PC-3 (cell line): ENCODE data around the gene PRSS48. TPM values are rescaled to one million over a fixed set of nuclear protein-coding genes. Genes with fewer than 3 reads are reported as not detected.

Experiments used
- ATAC-seq: fragments of 200-7000 bp; cut with Tn5 transposase; 2 replicates; pipeline ENCODE4 v1.9.1; 2020; ENCODE audit warnings: mild to moderate bottlenecking, moderate library complexity
- BruUV-seq: library from RNA; stranded (reverse); fragments of 400-500 nt; replicated peaks from 2 replicates; lab custom pipeline; 2021; lab: Mats Ljungman, UMichigan
- CTCF ChIA-PET: fragments of 300-600 bp; sonication (Branson Sonifier 250); formaldehyde crosslinking; loops from one replicate; lab custom pipeline; 2022; ENCODE audit warnings: antibody characterized with exemption; lab: Charles Lee
- POLR2A ChIA-PET: fragments of 300-600 bp; sonication (Branson Sonifier 250); formaldehyde crosslinking; loops from one replicate; lab custom pipeline; 2022; ENCODE audit warnings: antibody characterized with exemption; ENCODE audit not compliant: unreplicated experiment; lab: Charles Lee
- DNase-seq: peaks from one replicate; pipeline ENCODE4 v3.0.0-alpha.2; 2015
- H2AFZ ChIP-seq: fragments of 300-600 bp; sonication (generic); 2 replicates; pipeline ENCODE4 v1.6.0; 2016; ENCODE audit warnings: antibody characterized with exemption, low read length
- H3F3A ChIP-seq: fragments of 300-600 bp; sonication (generic); one replicate; pipeline ENCODE4 v1.6.0; 2017; ENCODE audit warnings: antibody characterized with exemption, low read length, control low read depth, mild to moderate bottlenecking; ENCODE audit not compliant: unreplicated experiment
- H3K27ac ChIP-seq: fragments of 300-600 bp; sonication (generic); 2 replicates; pipeline ENCODE4 v1.5.1; 2016; ENCODE audit warnings: mild to moderate bottlenecking, low read length
- H3K27me3 ChIP-seq: fragments of 300-600 bp; sonication (generic); 2 replicates; pipeline ENCODE4 v1.6.1; 2016; ENCODE audit warnings: low read length, mixed read lengths
- H3K36me3 ChIP-seq: fragments of 300-600 bp; sonication (generic); 2 replicates; pipeline ENCODE4 v1.6.1; 2016; ENCODE audit warnings: low read depth, mixed run types, low read length, mixed read lengths
- H3K4me1 ChIP-seq: fragments of 300-600 bp; sonication (generic); 2 replicates; pipeline ENCODE4 v1.5.1; 2016; ENCODE audit warnings: low read length; ENCODE audit not compliant: insufficient read depth
- H3K4me2 ChIP-seq: fragments of 300-600 bp; sonication (generic); 2 replicates; pipeline ENCODE4 v1.6.0; 2016; ENCODE audit warnings: low read length
- H3K4me3 ChIP-seq: fragments of 300-600 bp; sonication (generic); 2 replicates; pipeline ENCODE4 v1.5.1; 2016; ENCODE audit warnings: mild to moderate bottlenecking, low read length, mixed read lengths
- H3K79me2 ChIP-seq: fragments of 300-600 bp; sonication (generic); 2 replicates; pipeline ENCODE4 v1.6.1; 2017; ENCODE audit warnings: low read length, mixed read lengths
- H3K9ac ChIP-seq: fragments of 300-600 bp; sonication (generic); 2 replicates; pipeline ENCODE4 v1.6.0; 2016; ENCODE audit warnings: mild to moderate bottlenecking, low read length
- H3K9me2 ChIP-seq: fragments of 300-600 bp; sonication (generic); replicated peaks from 2 replicates; pipeline ENCODE4 v1.6.1; 2016; ENCODE audit warnings: mixed run types, low read length, mixed read lengths
- H3K9me3 ChIP-seq: fragments of 300-600 bp; sonication (generic); 2 replicates; pipeline ENCODE4 v1.6.1; 2016; ENCODE audit warnings: low read length, mixed read lengths
- H4K20me1 ChIP-seq: fragments of 300-600 bp; sonication (generic); 2 replicates; pipeline ENCODE4 v1.6.1; 2016; ENCODE audit warnings: low read length, mixed read lengths
- EZH2 ChIP-seq: fragments of 300-600 bp; sonication (generic); IDR thresholded peaks from one replicate; pipeline ENCODE4 v1.6.1; 2017; ENCODE audit warnings: antibody characterized with exemption, mild to moderate bottlenecking, low read length; ENCODE audit not compliant: unreplicated experiment
- EZH2phosphoT487 ChIP-seq: fragments of 300-600 bp; sonication (generic); IDR thresholded peaks from 2 replicates; pipeline ENCODE4 v1.6.1; 2018; ENCODE audit warnings: mild to moderate bottlenecking, antibody characterized with exemption, low read length, borderline replicate concordance
- intact Hi-C: fragments of 100-400 bp; cut with micrococcal nuclease; formaldehyde crosslinking; loops from 2 replicates; pipeline ENCODE4 v1.9.0; 2023
- total RNA-seq: library from RNA; depleted of rRNA; stranded (reverse); fragments of >200 nt; gene quantifications from 2 replicates; pipeline ENCODE4 v1.2.3, GENCODE V29; 2014
- TF ChIP-seq, protein P1 (sequence below): fragments of 300-600 bp; sonication (generic); conservative IDR thresholded peaks from 2 replicates; pipeline ENCODE4 v1.5.1; 2017; ENCODE audit warnings: antibody characterized with exemption, low read depth, mild to moderate bottlenecking, low read length

The PRSS48 gene
- total RNA-seq, 1 experiment from 2014 or later: not detected

DNA sequence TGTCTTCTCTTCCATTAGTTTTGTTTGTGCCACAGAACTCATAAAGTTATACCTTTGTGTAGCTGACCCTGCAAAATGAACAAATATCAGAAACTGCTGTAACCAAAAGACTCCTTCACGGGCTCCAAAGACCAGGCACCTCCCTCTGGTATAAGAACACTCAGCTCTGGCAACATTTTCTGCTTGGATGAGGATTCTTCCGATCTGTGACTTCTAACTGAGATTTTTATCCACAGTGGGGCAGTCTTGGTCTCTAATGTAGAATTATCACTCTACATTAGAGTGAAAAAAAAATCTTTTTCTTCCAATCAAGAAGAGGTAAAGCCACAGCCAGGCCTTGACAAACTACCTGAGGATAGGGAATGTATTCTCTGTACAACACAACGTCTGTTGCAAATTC is 38.5 kb upstream of the PRSS48 start:
- intact Hi-C loops: loop anchor here (2.0 kb wide), 1 partner anchor 124 kb away; no protein-coding TSS in a partner anchor
- no peaks in the 10 kb centered on the region for H4K20me1 ChIP-seq
- no peaks in the 10 kb centered on the region for H3K4me1 ChIP-seq
- peak; percentile 45 for ATAC-seq
- H3K79me2 ChIP-seq: no peaks in the 10 kb centered on the region
- peak; percentile 6 for DNase-seq
- H3K9me3 ChIP-seq: no peaks in the 10 kb centered on the region
- TF ChIP-seq, protein P1, sequence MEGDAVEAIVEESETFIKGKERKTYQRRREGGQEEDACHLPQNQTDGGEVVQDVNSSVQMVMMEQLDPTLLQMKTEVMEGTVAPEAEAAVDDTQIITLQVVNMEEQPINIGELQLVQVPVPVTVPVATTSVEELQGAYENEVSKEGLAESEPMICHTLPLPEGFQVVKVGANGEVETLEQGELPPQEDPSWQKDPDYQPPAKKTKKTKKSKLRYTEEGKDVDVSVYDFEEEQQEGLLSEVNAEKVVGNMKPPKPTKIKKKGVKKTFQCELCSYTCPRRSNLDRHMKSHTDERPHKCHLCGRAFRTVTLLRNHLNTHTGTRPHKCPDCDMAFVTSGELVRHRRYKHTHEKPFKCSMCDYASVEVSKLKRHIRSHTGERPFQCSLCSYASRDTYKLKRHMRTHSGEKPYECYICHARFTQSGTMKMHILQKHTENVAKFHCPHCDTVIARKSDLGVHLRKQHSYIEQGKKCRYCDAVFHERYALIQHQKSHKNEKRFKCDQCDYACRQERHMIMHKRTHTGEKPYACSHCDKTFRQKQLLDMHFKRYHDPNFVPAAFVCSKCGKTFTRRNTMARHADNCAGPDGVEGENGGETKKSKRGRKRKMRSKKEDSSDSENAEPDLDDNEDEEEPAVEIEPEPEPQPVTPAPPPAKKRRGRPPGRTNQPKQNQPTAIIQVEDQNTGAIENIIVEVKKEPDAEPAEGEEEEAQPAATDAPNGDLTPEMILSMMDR: peak; percentile 26; the same call in 1 of the 2 replicates
- TF ChIP-seq EZH2: no peak
- no peak overlapping the region for H2AFZ ChIP-seq
- no peak overlapping the region for H3K27ac ChIP-seq
- no peaks in the 10 kb centered on the region for H3F3A ChIP-seq
- ChIA-PET CTCF (no interaction called here), POLR2A (interaction anchor here (0.5 kb wide), 1 partner anchor 10 kb away, joined by 10 read pairs; no protein-coding TSS in a partner anchor)
- H3K27me3 ChIP-seq: no peaks in the 10 kb centered on the region
- H3K4me2 ChIP-seq: no peak overlapping the region
- no peak overlapping the region for H3K9ac ChIP-seq
- BruUV-seq: no TSS peak
- H3K36me3 ChIP-seq: no peaks in the 10 kb centered on the region
- H3K9me2 ChIP-seq: no peaks in the 10 kb centered on the region
- H3K4me3 ChIP-seq: no peak overlapping the region

DNA sequence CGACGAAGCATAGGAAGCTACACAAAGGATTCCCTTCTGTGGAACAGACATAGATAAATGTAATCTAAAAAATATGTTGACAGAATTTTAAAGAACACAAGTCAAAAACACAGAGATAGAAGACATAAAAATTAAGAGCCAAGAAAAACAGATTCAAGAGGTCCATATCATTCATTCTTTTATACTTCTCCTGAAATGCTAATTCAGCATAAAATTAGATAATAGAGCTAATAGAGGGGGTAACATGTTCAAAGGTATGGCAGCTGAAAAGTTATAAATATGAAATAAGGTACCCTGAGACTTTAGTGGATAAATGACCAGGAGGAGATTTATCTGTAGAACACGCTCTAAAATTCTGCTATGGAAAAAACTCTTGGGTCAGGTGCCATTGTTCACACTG is 37.4 kb upstream of the PRSS48 start:
- Histone ChIP-seq H3K27ac (no peak overlapping the region), H3K27me3 (no peaks in the 10 kb centered on the region), H3K4me1 (no peaks in the 10 kb centered on the region), H3K9me2 (no peaks in the 10 kb centered on the region), H3K36me3 (no peaks in the 10 kb centered on the region), H3F3A (no peaks in the 10 kb centered on the region), H3K4me2 (no peak overlapping the region), H2AFZ (no peak overlapping the region), H3K9me3 (no peaks in the 10 kb centered on the region), H3K9ac (no peak overlapping the region), H3K4me3 (no peak overlapping the region), H3K79me2 (no peaks in the 10 kb centered on the region), H4K20me1 (no peaks in the 10 kb centered on the region)
- POLR2A ChIA-PET: no interaction called here
- BruUV-seq: no TSS peak
- ATAC-seq (no peak), DNase-seq (no peak)
- intact Hi-C loops: loop anchor here (2.0 kb wide), 1 partner anchor 123 kb away; no protein-coding TSS in a partner anchor
- CTCF ChIA-PET: no interaction called here
- TF ChIP-seq EZH2phosphoT487 (no peak), EZH2 (no peak)
- TF ChIP-seq, protein P1: no peak

DNA sequence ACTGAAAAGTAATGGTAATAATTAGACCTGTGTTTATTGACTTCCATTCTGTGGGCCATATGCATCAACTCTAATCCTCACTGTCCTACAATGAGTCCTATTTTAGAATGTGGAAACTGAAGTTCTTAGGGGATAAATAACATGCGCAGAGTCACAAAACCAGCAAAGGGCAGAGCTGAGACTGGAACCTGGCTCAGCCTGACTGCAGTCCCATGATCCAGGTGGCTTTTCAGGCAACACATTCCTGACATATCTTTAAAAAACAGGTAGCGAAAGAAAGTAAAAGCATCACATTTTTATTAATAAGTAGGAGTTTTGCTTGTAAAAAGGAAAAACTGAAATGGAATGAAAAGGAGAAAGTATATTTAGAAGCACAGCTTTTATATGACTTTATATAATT is 34.7 kb upstream of the PRSS48 start:
- H3K9ac ChIP-seq: no peak overlapping the region
- intact Hi-C loops: no loop called here
- ChIA-PET CTCF (no interaction called here), POLR2A (no interaction called here)
- H4K20me1 ChIP-seq: no peaks in the 10 kb centered on the region
- no peaks in the 10 kb centered on the region for H3K27me3 ChIP-seq
- H2AFZ ChIP-seq: no peak overlapping the region
- no peaks in the 10 kb centered on the region for H3K9me2 ChIP-seq
- ATAC-seq (no peak), DNase-seq (no peak)
- H3K4me3 ChIP-seq: no peak overlapping the region
- no peaks in the 10 kb centered on the region for H3K9me3 ChIP-seq
- H3K4me2 ChIP-seq: no peak overlapping the region
- H3K27ac ChIP-seq: no peak overlapping the region
- no TSS peak for BruUV-seq
- H3K4me1 ChIP-seq: no peaks in the 10 kb centered on the region
- no peak for TF ChIP-seq EZH2
- no peak for TF ChIP-seq EZH2phosphoT487
- TF ChIP-seq, protein P1: no peak
- H3K36me3 ChIP-seq: no peaks in the 10 kb centered on the region
- H3K79me2 ChIP-seq: no peaks in the 10 kb centered on the region
- no peaks in the 10 kb centered on the region for H3F3A ChIP-seq
